Caco-2 (cell line): ENCODE data around the gene PCDHGA12. TPM values are rescaled to one million over a fixed set of nuclear protein-coding genes. Genes with fewer than 3 reads are reported as not detected.

Experiments
- BruUV-seq: library from RNA; stranded (reverse); fragments of 400-500 nt; replicated peaks from 2 replicates; lab custom pipeline; 2021; lab: Mats Ljungman, UMichigan
- CTCF ChIA-PET: fragments of 300-600 bp; sonication (Branson Sonifier 250); formaldehyde crosslinking; loops from one replicate; lab custom pipeline; 2022; ENCODE audit warnings: antibody characterized with exemption; lab: Charles Lee
- POLR2A ChIA-PET: fragments of 300-600 bp; sonication (Branson Sonifier 250); formaldehyde crosslinking; loops from one replicate; lab custom pipeline; 2022; ENCODE audit warnings: antibody characterized with exemption; lab: Charles Lee
- DNase-seq, 2 experiments: peaks; one replicate each; pipeline versions ENCODE4 v3.0.0 to v3.0.0-alpha.2; 2020 to 2022
- H3K27me3 ChIP-seq: replicated peaks from 2 replicates; pipeline ENCODE4 v1.6.0; 2011; ENCODE audit warnings: low read length; ENCODE audit not compliant: control insufficient read depth, insufficient read depth
- H3K36me3 ChIP-seq: 2 replicates; pipeline ENCODE4 v1.5.1; 2011; ENCODE audit warnings: low read length; ENCODE audit not compliant: control insufficient read depth, insufficient read depth
- H3K4me1 ChIP-seq: fragments of 250-450 bp; sonication (Bioruptor Pico); 2 replicates; pipeline ENCODE4 v1.5.1; 2020; ENCODE audit warnings: mild to moderate bottlenecking
- H3K4me3 ChIP-seq: 2 replicates; pipeline ENCODE4 v1.5.1; 2011; ENCODE audit warnings: low read depth, mild to moderate bottlenecking, control low read depth, low read length
- H3K9me3 ChIP-seq: fragments of 250-450 bp; sonication (Bioruptor Pico); 2 replicates; pipeline ENCODE4 v1.5.1; 2020; ENCODE audit warnings: mild to moderate bottlenecking, moderate library complexity
- H3K27ac Mint-ChIP-seq: one replicate; pipeline ENCODE4 v1.8.0; 2022; ENCODE audit warnings: mixed read lengths; ENCODE audit not compliant: unreplicated experiment
- H3K27me3 Mint-ChIP-seq: one replicate; pipeline ENCODE4 v1.8.0; 2022; ENCODE audit warnings: mixed read lengths; ENCODE audit not compliant: insufficient read depth, unreplicated experiment
- H3K36me3 Mint-ChIP-seq: one replicate; pipeline ENCODE4 v1.8.0; 2022; ENCODE audit warnings: mild to moderate bottlenecking, mixed read lengths; ENCODE audit not compliant: insufficient read depth, unreplicated experiment
- H3K4me1 Mint-ChIP-seq: one replicate; pipeline ENCODE4 v1.8.0; 2022; ENCODE audit warnings: low read depth, mixed read lengths; ENCODE audit not compliant: unreplicated experiment
- H3K4me3 Mint-ChIP-seq: one replicate; pipeline ENCODE4 v1.8.0; 2022; ENCODE audit warnings: mild to moderate bottlenecking, moderate library complexity, mixed read lengths; ENCODE audit not compliant: unreplicated experiment
- H3K9me3 Mint-ChIP-seq: one replicate; pipeline ENCODE4 v1.8.0; 2022; ENCODE audit warnings: mixed read lengths; ENCODE audit not compliant: unreplicated experiment
- CTCF ChIP-seq, 2 experiments: fragments of 200-600 bp in 1 of 2; IDR thresholded peaks; 1 replicate in 1 of 2; 2 replicates in 1 of 2; pipeline versions ENCODE4 v1.5.1 to v1.8.0; 2011 to 2022; ENCODE audit warnings: antibody characterized with exemption in 1 of 2, control low read depth in 1 of 2, inconsistent platforms in 1 of 2, low read depth in 1 of 2, low read length in 1 of 2, mild to moderate bottlenecking in 1 of 2, moderate library complexity in 1 of 2; ENCODE audit not compliant: insufficient read depth in 1 of 2, severe bottlenecking in 1 of 2, unreplicated experiment in 1 of 2
- intact Hi-C: fragments of 100-400 bp; cut with micrococcal nuclease; formaldehyde crosslinking; loops from one replicate; pipeline ENCODE4 v1.10.0; 2022; ENCODE audit not compliant: unreplicated experiment
- total RNA-seq: library from RNA; stranded (reverse); gene quantifications from 2 replicates; pipeline ENCODE4 v1.2.3, GENCODE V29; 2022

The PCDHGA12 gene
- total RNA-seq, 1 experiment from 2014 or later, result 0.52 TPM

- no TSS peak for BruUV-seq
- Mint-ChIP-seq H3K4me3 (no peak overlapping the region), H3K9me3 (no peaks in the 10 kb centered on the region), H3K27ac (no peak overlapping the region), H3K27me3 (no peaks in the 10 kb centered on the region), H3K4me1 (no peaks in the 10 kb centered on the region), H3K36me3 (no peaks in the 10 kb centered on the region)
- Histone ChIP-seq H3K27me3 (no peaks in the 10 kb centered on the region), H3K4me3 (no peak overlapping the region), H3K9me3 (no peaks in the 10 kb centered on the region), H3K36me3 (no peaks in the 10 kb centered on the region), H3K4me1 (no peaks in the 10 kb centered on the region)
- intact Hi-C loops, result no loop called here
- CTCF ChIA-PET, result no interaction called here
- POLR2A ChIA-PET, result no interaction called here
- TF ChIP-seq CTCF (IDR thresholded peaks at IDR 0.05; ENCODE audit: insufficient read depth in 1 of 2, low read depth in 1 of 2, low read length in 1 of 2, severe bottlenecking in 1 of 2, unreplicated experiment in 1 of 2), result no peak
- no peak for DNase-seq
Measured at GRCh38 chr5:141476132-141476911, 46.0 kb downstream of the PCDHGA12 start.

GRCh38 chr5:141477044-141477575 lies 46.8 kb downstream of the PCDHGA12 start:
- no peak for DNase-seq
- Mint-ChIP-seq H3K4me3 (no peak overlapping the region), H3K27ac (no peak overlapping the region), H3K27me3 (no peaks in the 10 kb centered on the region), H3K4me1 (no peaks in the 10 kb centered on the region), H3K9me3 (no peaks in the 10 kb centered on the region), H3K36me3 (no peaks in the 10 kb centered on the region)
- CTCF ChIA-PET, result no interaction called here
- POLR2A ChIA-PET, result no interaction called here
- no peaks in the 10 kb centered on the region for H3K9me3 ChIP-seq
- TF ChIP-seq CTCF (IDR thresholded peaks at IDR 0.05; ENCODE audit: insufficient read depth in 1 of 2, low read depth in 1 of 2, low read length in 1 of 2, severe bottlenecking in 1 of 2, unreplicated experiment in 1 of 2), result no peak
- no TSS peak for BruUV-seq
- intact Hi-C loops, result no loop called here
- no peaks in the 10 kb centered on the region for H3K4me1 ChIP-seq
- no peaks in the 10 kb centered on the region for H3K27me3 ChIP-seq
- H3K4me3 ChIP-seq, result no peak overlapping the region
- H3K36me3 ChIP-seq, result no peaks in the 10 kb centered on the region

GRCh38 chr5:141477815-141478214 lies 47.5 kb downstream of the PCDHGA12 start:
- Mint-ChIP-seq H3K27ac (no peak overlapping the region), H3K4me3 (no peak overlapping the region), H3K36me3 (no peaks in the 10 kb centered on the region), H3K4me1 (no peaks in the 10 kb centered on the region), H3K27me3 (no peaks in the 10 kb centered on the region), H3K9me3 (no peaks in the 10 kb centered on the region)
- Histone ChIP-seq H3K4me1 (no peaks in the 10 kb centered on the region), H3K4me3 (no peak overlapping the region), H3K27me3 (no peaks in the 10 kb centered on the region), H3K36me3 (no peaks in the 10 kb centered on the region), H3K9me3 (no peaks in the 10 kb centered on the region)
- intact Hi-C loops, result no loop called here
- no TSS peak for BruUV-seq
- CTCF ChIA-PET, result interaction anchor here (0.6 kb wide), 1 partner anchor 32 kb away, joined by 4 read pairs; no protein-coding TSS in a partner anchor
- no peak for TF ChIP-seq CTCF (IDR thresholded peaks at IDR 0.05; ENCODE audit: insufficient read depth in 1 of 2, low read depth in 1 of 2, low read length in 1 of 2, severe bottlenecking in 1 of 2, unreplicated experiment in 1 of 2)
- no peak for DNase-seq
- POLR2A ChIA-PET, result no interaction called here
